ENCODE results near the gene PIKFYVE.
"Not testable (repeated sequence)": the region's sequence is repeated elsewhere in the genome, so short reads cannot be mapped to it uniquely, and the experiment has no call there.

DNA sequence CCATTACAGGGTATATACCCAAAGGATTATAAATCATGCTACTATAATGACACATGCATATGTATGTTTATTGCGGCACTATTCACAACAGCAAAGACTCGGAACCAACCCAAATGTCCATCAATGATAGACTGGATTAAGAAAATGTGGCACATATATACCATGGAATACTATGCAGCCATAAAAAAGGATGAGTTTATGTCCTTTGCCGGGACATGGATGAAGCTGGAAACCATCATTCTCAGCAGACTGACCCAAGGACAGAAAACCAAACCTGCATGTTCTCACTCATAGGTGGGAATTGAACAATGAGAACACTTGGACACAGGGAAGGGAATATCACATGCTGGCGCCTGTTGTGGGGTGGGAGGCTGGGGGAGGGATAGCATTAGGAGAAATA lies 130.7 kb downstream of the PIKFYVE start:
- TF ChIP-seq, protein P1, sequence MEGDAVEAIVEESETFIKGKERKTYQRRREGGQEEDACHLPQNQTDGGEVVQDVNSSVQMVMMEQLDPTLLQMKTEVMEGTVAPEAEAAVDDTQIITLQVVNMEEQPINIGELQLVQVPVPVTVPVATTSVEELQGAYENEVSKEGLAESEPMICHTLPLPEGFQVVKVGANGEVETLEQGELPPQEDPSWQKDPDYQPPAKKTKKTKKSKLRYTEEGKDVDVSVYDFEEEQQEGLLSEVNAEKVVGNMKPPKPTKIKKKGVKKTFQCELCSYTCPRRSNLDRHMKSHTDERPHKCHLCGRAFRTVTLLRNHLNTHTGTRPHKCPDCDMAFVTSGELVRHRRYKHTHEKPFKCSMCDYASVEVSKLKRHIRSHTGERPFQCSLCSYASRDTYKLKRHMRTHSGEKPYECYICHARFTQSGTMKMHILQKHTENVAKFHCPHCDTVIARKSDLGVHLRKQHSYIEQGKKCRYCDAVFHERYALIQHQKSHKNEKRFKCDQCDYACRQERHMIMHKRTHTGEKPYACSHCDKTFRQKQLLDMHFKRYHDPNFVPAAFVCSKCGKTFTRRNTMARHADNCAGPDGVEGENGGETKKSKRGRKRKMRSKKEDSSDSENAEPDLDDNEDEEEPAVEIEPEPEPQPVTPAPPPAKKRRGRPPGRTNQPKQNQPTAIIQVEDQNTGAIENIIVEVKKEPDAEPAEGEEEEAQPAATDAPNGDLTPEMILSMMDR (IDR thresholded peaks at IDR 0.05; ENCODE audit: insufficient read depth, low read length), result not testable (repeated sequence)
- TF ChIP-seq POLR2AphosphoS5, GABPA (IDR thresholded peaks at IDR 0.05; ENCODE audit: low read depth): not testable (repeated sequence)
- TF ChIP-seq, protein P2, sequence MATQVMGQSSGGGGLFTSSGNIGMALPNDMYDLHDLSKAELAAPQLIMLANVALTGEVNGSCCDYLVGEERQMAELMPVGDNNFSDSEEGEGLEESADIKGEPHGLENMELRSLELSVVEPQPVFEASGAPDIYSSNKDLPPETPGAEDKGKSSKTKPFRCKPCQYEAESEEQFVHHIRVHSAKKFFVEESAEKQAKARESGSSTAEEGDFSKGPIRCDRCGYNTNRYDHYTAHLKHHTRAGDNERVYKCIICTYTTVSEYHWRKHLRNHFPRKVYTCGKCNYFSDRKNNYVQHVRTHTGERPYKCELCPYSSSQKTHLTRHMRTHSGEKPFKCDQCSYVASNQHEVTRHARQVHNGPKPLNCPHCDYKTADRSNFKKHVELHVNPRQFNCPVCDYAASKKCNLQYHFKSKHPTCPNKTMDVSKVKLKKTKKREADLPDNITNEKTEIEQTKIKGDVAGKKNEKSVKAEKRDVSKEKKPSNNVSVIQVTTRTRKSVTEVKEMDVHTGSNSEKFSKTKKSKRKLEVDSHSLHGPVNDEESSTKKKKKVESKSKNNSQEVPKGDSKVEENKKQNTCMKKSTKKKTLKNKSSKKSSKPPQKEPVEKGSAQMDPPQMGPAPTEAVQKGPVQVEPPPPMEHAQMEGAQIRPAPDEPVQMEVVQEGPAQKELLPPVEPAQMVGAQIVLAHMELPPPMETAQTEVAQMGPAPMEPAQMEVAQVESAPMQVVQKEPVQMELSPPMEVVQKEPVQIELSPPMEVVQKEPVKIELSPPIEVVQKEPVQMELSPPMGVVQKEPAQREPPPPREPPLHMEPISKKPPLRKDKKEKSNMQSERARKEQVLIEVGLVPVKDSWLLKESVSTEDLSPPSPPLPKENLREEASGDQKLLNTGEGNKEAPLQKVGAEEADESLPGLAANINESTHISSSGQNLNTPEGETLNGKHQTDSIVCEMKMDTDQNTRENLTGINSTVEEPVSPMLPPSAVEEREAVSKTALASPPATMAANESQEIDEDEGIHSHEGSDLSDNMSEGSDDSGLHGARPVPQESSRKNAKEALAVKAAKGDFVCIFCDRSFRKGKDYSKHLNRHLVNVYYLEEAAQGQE (IDR thresholded peaks at IDR 0.05; ENCODE audit: insufficient replicate concordance, low read depth), result not testable (repeated sequence)
